DOHH2 (cell line): ENCODE results near the gene PLEKHG5.

Source experiments
- EZH2phosphoT487 ChIP-seq: fragments of 200-600 bp; sonication (generic); IDR thresholded peaks from 2 replicates; pipeline ENCODE4 v1.6.1; 2017; ENCODE audit warnings: borderline replicate concordance, mild to moderate bottlenecking, antibody characterized with exemption, low read length, moderate library complexity, mixed read lengths
- TF ChIP-seq, protein P1 (sequence below): fragments of 200-600 bp; sonication (generic); IDR thresholded peaks from one replicate; pipeline ENCODE4 v1.5.1; 2014; ENCODE audit warnings: antibody characterized with exemption, mild to moderate bottlenecking, low read depth, low read length; ENCODE audit not compliant: poor library complexity, severe bottlenecking

DNA sequence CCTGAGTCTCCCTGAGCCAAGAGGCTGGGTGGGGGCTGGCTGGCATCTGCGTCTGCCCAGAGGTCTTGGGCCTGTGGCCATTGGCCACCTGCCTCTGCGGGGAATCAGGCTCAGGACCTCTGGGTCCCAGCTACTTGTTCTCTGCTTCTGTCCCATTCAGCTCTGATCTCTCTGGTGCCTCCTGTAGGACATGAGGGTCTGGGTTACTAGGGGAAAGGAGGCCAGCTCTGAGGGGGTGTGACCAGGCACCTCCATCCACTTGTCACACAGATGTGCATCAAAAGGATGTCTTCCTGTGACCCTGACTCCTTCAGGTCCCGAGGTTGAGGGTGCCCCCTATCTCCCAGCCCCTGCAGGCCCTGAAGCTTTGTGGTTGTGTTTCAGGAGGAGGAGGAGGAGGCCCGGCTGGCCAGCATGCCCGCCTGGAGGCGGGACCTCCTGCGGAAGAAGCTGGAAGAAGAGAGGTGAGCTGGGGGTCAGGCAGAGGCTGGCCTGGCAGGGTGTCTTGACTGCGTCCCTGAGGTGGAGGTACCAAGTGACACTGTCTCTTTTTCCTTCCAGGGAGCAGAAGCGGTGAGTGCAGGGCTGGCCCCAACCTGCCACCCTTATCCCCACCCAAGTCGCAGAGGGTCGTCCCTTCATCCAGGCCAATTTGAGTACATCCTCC, 34.5 kb downstream of the PLEKHG5 start:
- TF ChIP-seq, protein P1, sequence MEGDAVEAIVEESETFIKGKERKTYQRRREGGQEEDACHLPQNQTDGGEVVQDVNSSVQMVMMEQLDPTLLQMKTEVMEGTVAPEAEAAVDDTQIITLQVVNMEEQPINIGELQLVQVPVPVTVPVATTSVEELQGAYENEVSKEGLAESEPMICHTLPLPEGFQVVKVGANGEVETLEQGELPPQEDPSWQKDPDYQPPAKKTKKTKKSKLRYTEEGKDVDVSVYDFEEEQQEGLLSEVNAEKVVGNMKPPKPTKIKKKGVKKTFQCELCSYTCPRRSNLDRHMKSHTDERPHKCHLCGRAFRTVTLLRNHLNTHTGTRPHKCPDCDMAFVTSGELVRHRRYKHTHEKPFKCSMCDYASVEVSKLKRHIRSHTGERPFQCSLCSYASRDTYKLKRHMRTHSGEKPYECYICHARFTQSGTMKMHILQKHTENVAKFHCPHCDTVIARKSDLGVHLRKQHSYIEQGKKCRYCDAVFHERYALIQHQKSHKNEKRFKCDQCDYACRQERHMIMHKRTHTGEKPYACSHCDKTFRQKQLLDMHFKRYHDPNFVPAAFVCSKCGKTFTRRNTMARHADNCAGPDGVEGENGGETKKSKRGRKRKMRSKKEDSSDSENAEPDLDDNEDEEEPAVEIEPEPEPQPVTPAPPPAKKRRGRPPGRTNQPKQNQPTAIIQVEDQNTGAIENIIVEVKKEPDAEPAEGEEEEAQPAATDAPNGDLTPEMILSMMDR: no peak
- TF ChIP-seq EZH2phosphoT487: no peak
